CD8-positive, alpha-beta memory T cell (primary cell): ENCODE results near the gene ADCY5. TPM values are rescaled to one million over a fixed set of nuclear protein-coding genes. Genes with fewer than 3 reads are reported as not detected.

ENCODE experiments used
- CTCF ChIA-PET: fragments of 350-600 bp; sonication (Branson Sonifier 250); formaldehyde crosslinking; loops from one replicate; lab custom pipeline; 2021; ENCODE audit warnings: antibody characterized with exemption; lab: Charles Lee
- POLR2A ChIA-PET: fragments of 350-600 bp; sonication (Branson Sonifier 250); formaldehyde crosslinking; loops from one replicate; lab custom pipeline; 2021; ENCODE audit warnings: antibody characterized with exemption; lab: Charles Lee
- DNase-seq, 5 donors: peaks; one replicate each; pipeline versions ENCODE4 v3.0.0 to v3.0.0-alpha.2; 2020 to 2022; ENCODE audit warnings: mixed read lengths in 1 of 5
- H3K27ac ChIP-seq: one replicate; pipeline ENCODE4 v1.7.0; 2013; ENCODE audit warnings: low read depth, mild to moderate bottlenecking, low read length, moderate library complexity
- H3K27me3 ChIP-seq: 2 replicates; pipeline ENCODE4 v1.7.0; 2013; ENCODE audit warnings: low read length, mild to moderate bottlenecking; ENCODE audit not compliant: insufficient read depth, poor library complexity, severe bottlenecking
- H3K36me3 ChIP-seq: 2 replicates; pipeline ENCODE4 v1.7.0; 2013; ENCODE audit warnings: mild to moderate bottlenecking, low read length, moderate library complexity; ENCODE audit not compliant: insufficient read depth
- H3K4me1 ChIP-seq: 2 replicates; pipeline ENCODE4 v1.7.0; 2013; ENCODE audit warnings: mild to moderate bottlenecking, low read length, moderate library complexity; ENCODE audit not compliant: insufficient read depth
- H3K4me3 ChIP-seq: 2 replicates; pipeline ENCODE4 v1.7.0; 2013; ENCODE audit warnings: mild to moderate bottlenecking, low read length
- H3K9me3 ChIP-seq: 2 replicates; pipeline ENCODE4 v1.7.0; 2013; ENCODE audit warnings: mild to moderate bottlenecking, low read length
- H3K27ac Mint-ChIP-seq, 8 donors: one replicate each; pipeline ENCODE4 v1.8.0; 2020 to 2021; ENCODE audit warnings: mixed read lengths in 8 of 8, mild to moderate bottlenecking in 6 of 8, inconsistent platforms in 3 of 8, moderate library complexity in 3 of 8
- H3K27me3 Mint-ChIP-seq, 2 donors: one replicate each; pipeline ENCODE4 v1.8.0; 2020 to 2021; ENCODE audit warnings: mixed read lengths in 2 of 2, mild to moderate bottlenecking in 1 of 2, moderate library complexity in 1 of 2
- H3K36me3 Mint-ChIP-seq, 3 donors: one replicate each; pipeline ENCODE4 v1.8.0; 2020 to 2021; ENCODE audit warnings: mixed read lengths in 3 of 3, inconsistent platforms in 1 of 3, mild to moderate bottlenecking in 1 of 3
- H3K4me1 Mint-ChIP-seq, 3 donors: one replicate each; pipeline ENCODE4 v1.8.0; 2020 to 2021; ENCODE audit warnings: mixed read lengths in 3 of 3, inconsistent platforms in 1 of 3, mild to moderate bottlenecking in 1 of 3
- H3K4me3 Mint-ChIP-seq, 7 donors: one replicate each; pipeline ENCODE4 v1.8.0; 2020 to 2021; ENCODE audit warnings: mixed read lengths in 7 of 7, mild to moderate bottlenecking in 6 of 7, moderate library complexity in 4 of 7, inconsistent platforms in 2 of 7
- H3K9me3 Mint-ChIP-seq, 5 donors: one replicate each; pipeline ENCODE4 v1.8.0; 2020 to 2022; ENCODE audit warnings: mixed read lengths in 5 of 5, mild to moderate bottlenecking in 3 of 5, moderate library complexity in 2 of 5, inconsistent platforms in 1 of 5
- polyA plus RNA-seq: library from polyadenylated mRNA; unstranded; fragments of 300-500 nt; fragmentation: Illumina TruSeq; gene quantifications from one replicate; pipeline ENCODE4 v1.2.3, GENCODE V29; 2021
- total RNA-seq, 2 experiments: library from RNA; stranded (reverse); gene quantifications; one replicate each; pipeline ENCODE4 v1.2.3, GENCODE V29; 2021

ADCY5 gene
- total and polyA plus RNA-seq, 3 experiments from 2014 or later = 0.02 to 0.16 TPM; not detected in 1

GRCh38 chr3:123333401-123333800, 115.5 kb downstream of the ADCY5 start:
- DNase-seq = no peak
- H3K36me3 Mint-ChIP-seq = no peaks in the 10 kb centered on the region
- ChIA-PET POLR2A (no interaction called here), CTCF (interaction anchor here (1.4 to 2.0 kb wide), 2 partner anchors 10 to 11 kb away, joined by 4 to 5 read pairs; no protein-coding TSS in a partner anchor)
- Histone ChIP-seq H3K4me3 (no peak overlapping the region), H3K27me3 (no peaks in the 10 kb centered on the region), H3K27ac (no peak overlapping the region), H3K9me3 (no peaks in the 10 kb centered on the region), H3K4me1 (no peaks in the 10 kb centered on the region), H3K36me3 (no peaks in the 10 kb centered on the region)
- H3K4me3 Mint-ChIP-seq = no peak overlapping the region
- peaks cover 3 to 4% of the 10 kb centered on the region in 2 donors for H3K27me3 Mint-ChIP-seq
- H3K4me1 Mint-ChIP-seq = peaks cover 8 to 9% (median 9%) of the 10 kb centered on the region in 3 donors
- H3K9me3 Mint-ChIP-seq = no peaks in the 10 kb centered on the region
- no peak overlapping the region for H3K27ac Mint-ChIP-seq

GRCh38 chr3:123332124-123332641, 116.7 kb downstream of the ADCY5 start:
- POLR2A ChIA-PET = no interaction called here

GRCh38 chr3:123331651-123332050, 117.2 kb downstream of the ADCY5 start:
- H3K27me3 Mint-ChIP-seq = peaks cover 4 to 5% of the 10 kb centered on the region in 2 donors
- POLR2A ChIA-PET = no interaction called here
- no peak overlapping the region for H3K4me3 Mint-ChIP-seq
- CTCF ChIA-PET = interaction anchor here (1.4 to 8.8 kb wide), 3 partner anchors 10 to 231 kb away, joined by 3 to 81 read pairs (median 5); no protein-coding TSS in a partner anchor
- no peaks in the 10 kb centered on the region for H3K27me3 ChIP-seq
- no peaks in the 10 kb centered on the region for H3K36me3 Mint-ChIP-seq
- H3K9me3 Mint-ChIP-seq = no peaks in the 10 kb centered on the region
- no peak for DNase-seq
- H3K27ac ChIP-seq = no peak overlapping the region
- peak overlapping the region in 1 of 8 donors; percentile 47 for H3K27ac Mint-ChIP-seq
- H3K4me1 Mint-ChIP-seq = peaks cover 8 to 9% (median 9%) of the 10 kb centered on the region in 3 donors
- no peaks in the 10 kb centered on the region for H3K4me1 ChIP-seq
- H3K9me3 ChIP-seq = no peaks in the 10 kb centered on the region
- H3K36me3 ChIP-seq = no peaks in the 10 kb centered on the region
- no peak overlapping the region for H3K4me3 ChIP-seq

More at GRCh38 chr3:123332124-123332641, 116.7 kb downstream of the ADCY5 start:
- peaks cover 8 to 9% (median 9%) of the 10 kb centered on the region in 3 donors for H3K4me1 Mint-ChIP-seq
- Histone ChIP-seq H3K27me3 (no peaks in the 10 kb centered on the region), H3K4me1 (no peaks in the 10 kb centered on the region), H3K27ac (no peak overlapping the region), H3K4me3 (no peak overlapping the region), H3K36me3 (no peaks in the 10 kb centered on the region), H3K9me3 (no peaks in the 10 kb centered on the region)
- H3K4me3 Mint-ChIP-seq = no peak overlapping the region
- H3K36me3 Mint-ChIP-seq = no peaks in the 10 kb centered on the region
- no peak overlapping the region for H3K27ac Mint-ChIP-seq
- DNase-seq = no peak
- CTCF ChIA-PET = interaction anchor here (1.4 to 8.8 kb wide), 3 partner anchors 8 to 230 kb away, joined by 4 to 81 read pairs (median 5); no protein-coding TSS in a partner anchor
- H3K27me3 Mint-ChIP-seq = peaks cover 4 to 7% of the 10 kb centered on the region in 2 donors
- no peaks in the 10 kb centered on the region for H3K9me3 Mint-ChIP-seq

- Mint-ChIP-seq H3K36me3 (no peaks in the 10 kb centered on the region), H3K27ac (no peak overlapping the region), H3K4me1 (peaks cover 7 to 9% (median 8%) of the 10 kb centered on the region in 3 donors), H3K27me3 (peaks cover 4 to 5% of the 10 kb centered on the region in 2 donors), H3K9me3 (no peaks in the 10 kb centered on the region), H3K4me3 (no peak overlapping the region)
- Histone ChIP-seq H3K9me3 (no peaks in the 10 kb centered on the region), H3K4me3 (no peak overlapping the region), H3K36me3 (no peaks in the 10 kb centered on the region), H3K27me3 (no peaks in the 10 kb centered on the region), H3K27ac (no peak overlapping the region), H3K4me1 (no peaks in the 10 kb centered on the region)
- POLR2A ChIA-PET = no interaction called here
- no peak for DNase-seq
- CTCF ChIA-PET = interaction anchor here (1.4 to 8.8 kb wide), 3 partner anchors 9 to 231 kb away, joined by 3 to 81 read pairs (median 5); no protein-coding TSS in a partner anchor
Measured at GRCh38 chr3:123331006-123331405, 117.9 kb downstream of the ADCY5 start.

- Mint-ChIP-seq H3K27me3 (peaks cover 4 to 5% of the 10 kb centered on the region in 2 donors), H3K27ac (peak overlapping the region in 1 of 8 donors; percentile 12), H3K4me3 (no peak overlapping the region), H3K36me3 (no peaks in the 10 kb centered on the region), H3K9me3 (no peaks in the 10 kb centered on the region), H3K4me1 (peaks cover 7 to 9% (median 8%) of the 10 kb centered on the region in 3 donors)
- CTCF ChIA-PET = interaction anchor here (1.4 to 8.8 kb wide), 4 partner anchors 10 to 232 kb away, joined by 3 to 81 read pairs (median 4); no protein-coding TSS in a partner anchor
- no peaks in the 10 kb centered on the region for H3K27me3 ChIP-seq
- H3K9me3 ChIP-seq = no peaks in the 10 kb centered on the region
- H3K4me3 ChIP-seq = no peak overlapping the region
- H3K27ac ChIP-seq = no peak overlapping the region
- no peak for DNase-seq
- POLR2A ChIA-PET = no interaction called here
- no peaks in the 10 kb centered on the region for H3K36me3 ChIP-seq
- no peaks in the 10 kb centered on the region for H3K4me1 ChIP-seq
Measured at GRCh38 chr3:123330441-123330991, 118.4 kb downstream of the ADCY5 start.

- H3K36me3 Mint-ChIP-seq = no peaks in the 10 kb centered on the region
- H3K9me3 Mint-ChIP-seq = no peaks in the 10 kb centered on the region
- no peaks in the 10 kb centered on the region for H3K9me3 ChIP-seq
- no peak for DNase-seq
- no peaks in the 10 kb centered on the region for H3K27me3 ChIP-seq
- CTCF ChIA-PET = interaction anchor here (0.8 to 8.8 kb wide), 12 partner anchors 9 to 387 kb away, joined by 3 to 81 read pairs (median 4); no protein-coding TSS in a partner anchor
- peaks cover 1 to 2% (median 1%) of the 10 kb centered on the region in 3 donors for H3K4me1 Mint-ChIP-seq
- no peaks in the 10 kb centered on the region for H3K4me1 ChIP-seq
- POLR2A ChIA-PET = no interaction called here
- H3K27ac ChIP-seq = no peak overlapping the region
- H3K4me3 ChIP-seq = no peak overlapping the region
- no peak overlapping the region for H3K4me3 Mint-ChIP-seq
- H3K27ac Mint-ChIP-seq = no peak overlapping the region
- no peaks in the 10 kb centered on the region for H3K36me3 ChIP-seq
- H3K27me3 Mint-ChIP-seq = peaks cover 4 to 5% of the 10 kb centered on the region in 2 donors
Measured at GRCh38 chr3:123329636-123330340, 119.1 kb downstream of the ADCY5 start.

- Histone ChIP-seq H3K4me1 (no peaks in the 10 kb centered on the region), H3K27ac (no peak overlapping the region), H3K9me3 (no peaks in the 10 kb centered on the region), H3K36me3 (no peaks in the 10 kb centered on the region), H3K27me3 (no peaks in the 10 kb centered on the region), H3K4me3 (no peak overlapping the region)
- Mint-ChIP-seq H3K36me3 (no peaks in the 10 kb centered on the region), H3K27ac (no peak overlapping the region), H3K9me3 (no peaks in the 10 kb centered on the region), H3K4me3 (no peak overlapping the region), H3K27me3 (peaks cover 4 to 7% of the 10 kb centered on the region in 2 donors), H3K4me1 (no peaks in the 10 kb centered on the region)
- CTCF ChIA-PET = interaction anchor here (0.8 to 8.8 kb wide), 12 partner anchors 8 to 388 kb away, joined by 3 to 81 read pairs (median 4); no protein-coding TSS in a partner anchor
- DNase-seq = peak; percentile 52 to 74 (median 59)
- POLR2A ChIA-PET = no interaction called here
Measured at GRCh38 chr3:123328851-123329635, 119.8 kb downstream of the ADCY5 start.
